Measurements from ENCODE around the gene C20orf173. TPM values are rescaled to one million over a fixed set of nuclear protein-coding genes. Genes with fewer than 3 reads are reported as not detected.
A peak's percentile ranks its signal among the peaks of the same experiment; 100 is the strongest.

C20orf173 gene
- total and polyA plus RNA-seq, 11 donors, result not detected

DNA sequence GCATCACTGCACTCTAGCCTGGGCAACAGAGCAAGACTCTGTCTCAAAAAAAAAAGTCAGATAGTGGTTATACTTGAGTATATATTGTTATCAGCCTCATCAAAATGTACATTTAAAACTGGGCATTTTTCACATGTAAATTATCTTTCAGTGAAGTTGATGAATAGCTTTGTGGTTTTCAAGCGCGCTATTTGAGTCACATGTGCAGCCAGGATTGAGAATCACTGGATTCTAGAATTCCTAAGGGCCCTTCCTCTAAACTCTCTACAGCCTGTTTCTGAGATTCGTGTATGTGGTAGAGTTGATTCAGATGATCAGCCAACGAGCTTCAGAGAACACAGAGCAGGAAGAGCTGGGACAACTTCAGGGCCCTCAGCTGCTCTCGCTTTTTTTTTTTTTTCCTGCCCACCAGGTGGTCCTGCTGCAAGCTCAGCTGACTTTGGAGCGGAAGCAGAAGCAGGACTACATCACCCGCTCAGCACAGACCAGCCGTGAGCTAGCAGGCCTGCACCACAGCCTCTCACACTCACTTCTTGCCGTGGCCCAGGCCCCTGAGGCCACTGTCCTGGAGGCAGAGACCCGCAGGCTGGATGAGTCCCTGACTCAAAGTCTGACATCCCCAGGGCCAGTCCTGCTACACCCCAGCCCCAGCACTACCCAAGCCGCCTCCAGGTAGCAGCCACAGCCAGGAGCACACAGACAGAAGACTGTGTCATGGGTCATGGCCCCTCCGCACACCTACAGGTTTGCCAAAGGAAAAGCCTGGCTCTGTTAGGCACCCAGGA lies 18.3 kb downstream of the C20orf173 start:
- DNase-seq (no peak), ATAC-seq (peak in 1 of 4 donors; percentile 19)
- TF ChIP-seq, protein P1, sequence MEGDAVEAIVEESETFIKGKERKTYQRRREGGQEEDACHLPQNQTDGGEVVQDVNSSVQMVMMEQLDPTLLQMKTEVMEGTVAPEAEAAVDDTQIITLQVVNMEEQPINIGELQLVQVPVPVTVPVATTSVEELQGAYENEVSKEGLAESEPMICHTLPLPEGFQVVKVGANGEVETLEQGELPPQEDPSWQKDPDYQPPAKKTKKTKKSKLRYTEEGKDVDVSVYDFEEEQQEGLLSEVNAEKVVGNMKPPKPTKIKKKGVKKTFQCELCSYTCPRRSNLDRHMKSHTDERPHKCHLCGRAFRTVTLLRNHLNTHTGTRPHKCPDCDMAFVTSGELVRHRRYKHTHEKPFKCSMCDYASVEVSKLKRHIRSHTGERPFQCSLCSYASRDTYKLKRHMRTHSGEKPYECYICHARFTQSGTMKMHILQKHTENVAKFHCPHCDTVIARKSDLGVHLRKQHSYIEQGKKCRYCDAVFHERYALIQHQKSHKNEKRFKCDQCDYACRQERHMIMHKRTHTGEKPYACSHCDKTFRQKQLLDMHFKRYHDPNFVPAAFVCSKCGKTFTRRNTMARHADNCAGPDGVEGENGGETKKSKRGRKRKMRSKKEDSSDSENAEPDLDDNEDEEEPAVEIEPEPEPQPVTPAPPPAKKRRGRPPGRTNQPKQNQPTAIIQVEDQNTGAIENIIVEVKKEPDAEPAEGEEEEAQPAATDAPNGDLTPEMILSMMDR (IDR thresholded peaks at IDR 0.05), result no peak
- no peak for TF ChIP-seq POLR2A (IDR thresholded peaks at IDR 0.05)
- WGBS, 4 donors, result 84 to 95% (median 87%) methylated on average over 11 to 12 of the region's 12 CpGs
- peaks cover 0 to 79% (median 50%) of the 10 kb centered on the region in 9 donors for H3K36me3 ChIP-seq
- no peak overlapping the region for H3K4me3 ChIP-seq
- H3K27ac ChIP-seq, result no peak overlapping the region
- intact Hi-C loops (cut with DNase I), result loop anchor here in 3 of 10 donors (5.0 to 10.0 kb wide), 3 partner anchors 184 to 374 kb away; partner anchors contain the start of genes NFS1 (in 1 of the 3) and ROMO1 (in 1 of the 3)
- no peaks in the 10 kb centered on the region for H3K27me3 ChIP-seq
- no peaks in the 10 kb centered on the region for H3K9me3 ChIP-seq
- H3K4me1 ChIP-seq, result no peaks in the 10 kb centered on the region

DNA sequence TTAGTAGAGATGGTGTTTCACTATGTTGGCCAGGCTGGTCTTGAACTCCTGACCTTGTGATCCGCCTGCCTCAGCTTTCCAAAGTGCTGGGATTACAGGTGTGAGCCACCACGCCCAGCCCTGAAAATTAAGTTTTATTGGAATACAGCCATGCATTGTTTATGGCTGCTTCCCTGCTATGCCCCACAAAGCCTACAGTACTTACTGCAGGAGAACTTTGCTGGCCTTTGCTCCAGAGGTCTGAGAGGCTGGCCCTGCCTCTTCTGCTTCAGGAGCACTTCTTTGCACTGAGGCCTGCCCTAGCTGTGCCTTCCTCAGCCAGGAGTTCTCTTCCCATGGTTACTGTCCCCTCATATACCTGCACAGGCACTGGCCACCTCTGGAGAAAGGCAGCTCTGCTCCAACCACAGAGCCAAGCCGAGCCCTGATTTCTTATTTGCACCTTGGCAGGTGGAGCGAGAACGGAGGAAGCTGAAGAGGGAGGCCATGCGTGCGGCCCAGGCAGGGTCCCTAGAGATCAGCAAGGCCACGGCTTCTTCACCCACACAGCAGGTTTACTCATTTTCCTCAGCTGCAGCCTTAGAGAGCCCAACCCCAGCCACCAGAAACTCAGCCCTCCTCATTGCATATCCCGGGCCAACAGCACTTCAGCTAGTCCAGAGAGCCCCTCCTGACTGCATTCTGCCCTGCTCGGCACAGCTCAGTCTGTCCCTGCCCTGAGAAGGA lies 20.8 kb downstream of the C20orf173 start:
- H3K9me3 ChIP-seq, result no peaks in the 10 kb centered on the region
- H3K36me3 ChIP-seq, result peaks cover 0 to 98% (median 62%) of the 10 kb centered on the region in 9 donors
- intact Hi-C loops (cut with DNase I), result no loop called here
- no peak overlapping the region for H3K27ac ChIP-seq
- H3K4me3 ChIP-seq, result no peak overlapping the region
- no peak for TF ChIP-seq POLR2A (IDR thresholded peaks at IDR 0.05)
- TF ChIP-seq, protein P1 (IDR thresholded peaks at IDR 0.05), result no peak
- ATAC-seq (no peak), DNase-seq (no peak)
- H3K27me3 ChIP-seq, result no peaks in the 10 kb centered on the region
- peaks cover 0 to 7% (median 0%) of the 10 kb centered on the region in 12 donors for H3K4me1 ChIP-seq
- 88 to 96% (median 94%) methylated on average over 9 to 10 of the region's 10 CpGs for WGBS, 4 donors

DNA sequence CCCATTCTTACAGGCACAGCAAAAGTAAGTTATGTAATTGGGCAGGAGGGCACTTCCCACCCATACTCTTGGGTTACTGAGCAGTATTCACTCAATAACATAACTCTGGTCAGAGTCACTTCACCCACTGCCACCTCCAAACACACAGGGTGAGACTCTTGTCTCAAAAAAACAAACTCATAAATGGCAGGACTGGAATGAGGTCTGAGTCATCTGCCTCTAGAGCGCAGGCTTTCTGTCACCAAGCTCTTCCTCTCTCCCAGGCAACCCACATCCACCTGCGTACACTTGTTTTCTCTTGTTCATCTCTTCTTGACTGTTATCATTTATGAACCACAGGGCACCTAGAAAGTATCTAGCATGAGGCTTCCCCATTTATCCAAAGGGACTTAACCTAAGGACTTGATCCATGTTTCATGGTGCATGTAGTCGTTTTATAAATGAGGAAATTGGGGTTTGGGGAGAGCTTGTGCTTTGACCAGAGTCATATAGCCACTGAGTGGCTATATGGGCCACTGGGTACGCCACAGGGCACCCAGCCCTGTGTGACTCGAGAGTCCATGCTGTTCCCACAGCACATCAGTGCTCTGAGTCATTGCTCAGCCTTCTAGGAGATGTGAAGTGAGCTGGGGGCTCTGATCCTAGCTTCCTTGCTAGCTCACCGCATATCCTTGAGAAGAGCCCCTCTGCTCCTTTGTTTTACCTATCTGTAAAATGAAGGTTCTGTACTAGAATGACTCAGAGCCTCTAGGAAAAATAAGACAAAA lies 22.4 kb downstream of the C20orf173 start:
- Histone ChIP-seq H3K9me3 (no peaks in the 10 kb centered on the region), H3K27ac (no peak overlapping the region), H3K4me3 (no peak overlapping the region), H3K36me3 (peaks cover 0 to 100% (median 78%) of the 10 kb centered on the region in 9 donors), H3K4me1 (peaks cover 0 to 11% (median 0%) of the 10 kb centered on the region in 12 donors), H3K27me3 (no peaks in the 10 kb centered on the region)
- no peak for TF ChIP-seq POLR2A (IDR thresholded peaks at IDR 0.05)
- TF ChIP-seq, protein P1 (IDR thresholded peaks at IDR 0.05), result no peak
- ATAC-seq, result no peak
- peak in 1 of 5 donors; percentile 7 for DNase-seq
- intact Hi-C loops (cut with DNase I), result no loop called here
- 90 to 96% (median 93%) methylated on average over 6 of the region's 6 CpGs for WGBS, 4 donors

All from heart left ventricle (tissue), 16 donors.